ENCODE results near the gene SPHK1.

The SPHK1 gene

DNA sequence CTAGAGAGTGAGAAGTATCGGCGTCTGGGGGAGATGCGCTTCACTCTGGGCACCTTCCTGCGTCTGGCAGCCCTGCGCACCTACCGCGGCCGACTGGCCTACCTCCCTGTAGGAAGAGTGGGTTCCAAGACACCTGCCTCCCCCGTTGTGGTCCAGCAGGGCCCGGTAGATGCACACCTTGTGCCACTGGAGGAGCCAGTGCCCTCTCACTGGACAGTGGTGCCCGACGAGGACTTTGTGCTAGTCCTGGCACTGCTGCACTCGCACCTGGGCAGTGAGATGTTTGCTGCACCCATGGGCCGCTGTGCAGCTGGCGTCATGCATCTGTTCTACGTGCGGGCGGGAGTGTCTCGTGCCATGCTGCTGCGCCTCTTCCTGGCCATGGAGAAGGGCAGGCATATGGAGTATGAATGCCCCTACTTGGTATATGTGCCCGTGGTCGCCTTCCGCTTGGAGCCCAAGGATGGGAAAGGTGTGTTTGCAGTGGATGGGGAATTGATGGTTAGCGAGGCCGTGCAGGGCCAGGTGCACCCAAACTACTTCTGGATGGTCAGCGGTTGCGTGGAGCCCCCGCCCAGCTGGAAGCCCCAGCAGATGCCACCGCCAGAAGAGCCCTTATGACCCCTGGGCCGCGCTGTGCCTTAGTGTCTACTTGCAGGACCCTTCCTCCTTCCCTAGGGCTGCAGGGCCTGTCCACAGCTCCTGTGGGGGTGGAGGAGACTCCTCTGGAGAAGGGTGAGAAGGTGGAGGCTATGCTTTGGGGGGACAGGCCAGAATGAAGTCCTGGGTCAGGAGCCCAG lies 2.8 kb downstream of the SPHK1 start:
- no peak overlapping the region for H3K27ac Mint-ChIP-seq
- peaks cover 15% of the 10 kb centered on the region for H3K4me1 Mint-ChIP-seq
- no peaks in the 10 kb centered on the region for H3K9me3 Mint-ChIP-seq
- peaks cover 2% of the 10 kb centered on the region for H3K27me3 Mint-ChIP-seq
- DNase-seq = no peak
- ATAC-seq = no peak
- peaks cover 4% of the 10 kb centered on the region for H3K36me3 Mint-ChIP-seq (ENCODE audit: low read depth)
- no peak overlapping the region for H3K4me3 Mint-ChIP-seq

DNA sequence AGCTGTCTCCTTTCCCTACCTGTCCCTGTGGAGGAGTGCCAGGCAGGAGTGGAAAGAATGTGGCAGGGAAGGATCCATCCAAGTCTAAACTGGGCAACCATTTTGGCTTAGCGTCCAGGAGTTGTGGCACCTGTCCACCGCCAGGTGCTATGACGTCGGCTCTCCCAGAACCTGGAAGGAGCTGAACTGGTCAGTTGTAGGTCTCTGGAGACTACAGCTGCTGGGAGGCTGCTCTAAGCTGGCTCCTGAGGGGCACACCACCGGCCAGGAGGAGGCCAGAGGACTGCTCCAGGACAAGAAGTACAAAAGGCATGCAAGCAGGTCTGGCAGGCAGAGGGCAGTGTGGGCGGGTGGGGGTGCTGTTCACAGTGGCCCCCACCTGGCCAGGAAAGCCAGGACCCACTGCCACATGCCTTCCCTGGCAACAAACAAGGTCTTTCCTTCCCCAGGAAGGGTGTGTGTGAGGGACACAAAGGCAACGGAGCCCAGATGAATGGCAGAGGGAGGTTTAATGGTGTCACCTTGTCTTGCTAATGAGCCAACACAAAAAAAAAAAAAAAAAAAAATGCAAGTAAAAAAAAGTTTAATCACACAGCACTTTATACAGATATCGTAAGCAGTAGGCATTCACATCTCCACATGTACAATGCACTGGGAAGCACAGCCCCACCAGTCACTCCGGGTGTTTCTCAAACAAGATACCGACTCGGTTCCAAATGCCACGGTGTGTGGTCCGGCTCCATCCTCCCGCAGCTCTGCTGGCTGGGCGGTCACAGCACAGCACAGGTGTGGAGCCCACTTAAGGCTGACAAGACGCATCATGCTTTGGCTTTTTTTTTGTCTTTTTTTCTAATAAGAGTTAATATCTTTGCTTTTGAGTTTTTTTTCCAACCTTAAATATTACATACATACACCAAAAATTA lies 4.8 kb downstream of the SPHK1 start:
- Mint-ChIP-seq H3K4me1 (peaks cover 10% of the 10 kb centered on the region), H3K9me3 (no peaks in the 10 kb centered on the region), H3K27me3 (no peaks in the 10 kb centered on the region), H3K27ac (no peak overlapping the region), H3K4me3 (no peak overlapping the region), H3K36me3 (ENCODE audit: low read depth) (peaks cover 10% of the 10 kb centered on the region)
- ATAC-seq (no peak), DNase-seq (no peak)

DNA sequence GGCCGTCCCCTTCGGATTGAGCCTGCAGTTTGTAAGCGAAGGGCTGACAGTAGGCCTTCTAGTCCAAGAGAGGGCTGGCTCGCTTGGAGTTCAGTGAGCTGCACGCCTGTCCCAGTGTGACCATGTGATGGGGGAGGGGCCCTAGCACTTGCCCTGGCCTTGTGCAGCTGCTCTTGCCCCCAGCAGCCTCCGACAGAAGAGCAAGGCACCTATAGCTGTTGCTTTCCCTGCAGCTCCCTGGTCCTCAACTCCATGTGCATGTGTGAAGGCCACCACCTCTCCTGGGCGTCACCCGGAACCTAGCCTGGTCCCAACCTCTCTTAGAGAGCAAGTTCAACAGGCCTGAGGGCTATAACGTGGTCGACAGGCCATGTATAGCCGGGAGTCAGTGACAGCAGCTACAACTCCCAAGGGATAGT lies 5.6 kb downstream of the SPHK1 start:
- Mint-ChIP-seq H3K27ac (no peak overlapping the region), H3K4me1 (peaks cover 10% of the 10 kb centered on the region), H3K4me3 (no peak overlapping the region), H3K9me3 (no peaks in the 10 kb centered on the region), H3K27me3 (no peaks in the 10 kb centered on the region), H3K36me3 (ENCODE audit: low read depth) (peaks cover 11% of the 10 kb centered on the region)
- ATAC-seq (no peak), DNase-seq (no peak)

DNA sequence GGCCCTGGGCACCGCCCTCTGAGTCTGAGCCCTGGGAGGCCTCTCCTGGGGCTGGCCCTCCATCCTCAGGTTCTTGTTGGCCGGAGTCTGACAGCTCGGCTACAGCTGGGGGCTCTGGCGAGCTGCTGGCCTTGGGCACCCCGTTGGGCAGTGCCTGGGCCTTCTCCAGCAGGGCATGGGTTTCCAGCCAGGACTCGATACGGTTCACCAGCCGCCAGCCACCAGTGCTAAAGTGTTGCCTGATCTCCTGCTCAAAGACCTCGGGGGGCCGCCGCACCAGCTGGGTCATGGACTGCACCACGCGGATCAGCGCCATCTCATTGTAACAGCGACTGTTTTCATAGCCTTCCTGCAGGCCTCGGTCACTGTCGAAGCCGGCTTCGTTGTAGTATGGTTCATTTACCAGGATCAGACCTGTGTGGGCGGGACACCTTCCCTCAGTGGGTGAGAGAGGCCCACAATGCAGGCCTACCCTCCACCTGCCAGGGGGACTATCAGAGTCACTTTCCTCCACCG lies 6.8 kb downstream of the SPHK1 start:
- DNase-seq = no peak
- no peaks in the 10 kb centered on the region for H3K9me3 Mint-ChIP-seq
- ATAC-seq = no peak
- H3K4me3 Mint-ChIP-seq = no peak overlapping the region
- no peak overlapping the region for H3K27ac Mint-ChIP-seq
- H3K4me1 Mint-ChIP-seq = peaks cover 4% of the 10 kb centered on the region
- H3K36me3 Mint-ChIP-seq (ENCODE audit: low read depth) = peaks cover 11% of the 10 kb centered on the region
- H3K27me3 Mint-ChIP-seq = no peaks in the 10 kb centered on the region

DNA sequence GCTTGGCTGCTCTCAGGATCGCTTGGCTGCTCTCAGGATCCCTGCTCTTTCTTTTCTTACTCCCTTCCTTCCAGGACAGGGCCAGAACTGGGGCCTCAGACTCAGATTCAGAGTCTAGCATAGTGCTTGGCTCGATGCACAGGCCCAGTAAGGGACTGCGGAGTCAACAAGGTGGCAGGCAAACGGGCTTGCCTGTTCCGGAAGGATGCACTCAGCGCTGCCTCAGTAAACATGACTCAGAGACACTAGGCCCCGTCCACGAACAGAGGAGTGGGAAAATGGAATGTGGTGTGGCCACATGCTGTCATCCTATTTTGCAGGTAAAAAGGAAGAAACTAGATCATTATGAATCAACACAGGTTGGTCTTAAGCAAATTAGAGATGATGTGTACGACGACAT lies 9.8 kb downstream of the SPHK1 start:
- Mint-ChIP-seq H3K27ac (no peak overlapping the region), H3K4me1 (no peaks in the 10 kb centered on the region), H3K4me3 (no peak overlapping the region), H3K36me3 (ENCODE audit: low read depth) (peaks cover 22% of the 10 kb centered on the region), H3K9me3 (no peaks in the 10 kb centered on the region), H3K27me3 (no peaks in the 10 kb centered on the region)
- ATAC-seq (no peak), DNase-seq (no peak)

DNA sequence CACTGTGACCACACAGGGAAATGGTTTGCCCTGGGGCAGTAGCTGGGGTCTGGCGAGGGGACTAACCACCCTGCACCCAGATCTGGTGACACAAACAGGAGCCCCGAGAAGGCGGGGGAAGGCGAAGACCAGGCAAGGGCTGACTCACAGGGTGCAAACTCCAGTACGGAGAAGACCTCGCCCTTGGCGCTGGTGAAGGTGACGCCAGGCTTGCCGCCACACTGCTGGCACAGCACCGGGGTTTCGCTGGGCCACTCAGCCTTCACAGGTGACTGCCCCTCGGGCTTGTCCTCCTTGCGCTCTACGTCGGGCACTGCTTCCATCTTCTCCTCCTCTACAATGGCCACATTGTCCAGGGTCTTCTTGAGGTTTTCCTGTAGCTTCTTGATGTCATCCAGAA lies 11.6 kb downstream of the SPHK1 start:
- no peak overlapping the region for H3K4me3 Mint-ChIP-seq
- no peaks in the 10 kb centered on the region for H3K9me3 Mint-ChIP-seq
- no peak overlapping the region for H3K27ac Mint-ChIP-seq
- DNase-seq (no peak), ATAC-seq (no peak)
- no peaks in the 10 kb centered on the region for H3K27me3 Mint-ChIP-seq
- H3K4me1 Mint-ChIP-seq = no peaks in the 10 kb centered on the region
- peaks cover 25% of the 10 kb centered on the region for H3K36me3 Mint-ChIP-seq (ENCODE audit: low read depth)

DNA sequence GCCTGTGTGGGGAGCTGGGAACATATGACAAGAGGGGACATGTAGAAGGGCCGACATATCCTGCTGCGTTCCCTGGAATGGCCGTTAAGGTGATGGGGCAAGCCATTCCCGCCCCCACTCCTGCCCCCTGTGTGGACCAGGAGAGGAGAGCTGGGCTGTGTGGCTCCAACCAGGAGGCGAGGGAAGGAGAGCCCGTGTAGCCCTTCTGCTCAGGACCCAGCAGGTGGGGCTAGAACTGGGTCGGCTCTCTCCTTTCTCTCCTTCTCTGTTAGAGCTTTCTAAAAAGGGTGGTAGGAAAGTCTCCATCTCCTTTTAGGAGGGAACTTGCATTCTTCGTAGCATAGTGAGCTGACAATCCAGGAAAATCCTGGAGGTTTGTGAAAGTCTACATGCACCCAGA lies 12.8 kb downstream of the SPHK1 start:
- Mint-ChIP-seq H3K4me3 (no peak overlapping the region), H3K27me3 (no peaks in the 10 kb centered on the region), H3K9me3 (no peaks in the 10 kb centered on the region), H3K27ac (no peak overlapping the region), H3K36me3 (ENCODE audit: low read depth) (peaks cover 31% of the 10 kb centered on the region), H3K4me1 (no peaks in the 10 kb centered on the region)
- ATAC-seq (no peak), DNase-seq (no peak)

DNA sequence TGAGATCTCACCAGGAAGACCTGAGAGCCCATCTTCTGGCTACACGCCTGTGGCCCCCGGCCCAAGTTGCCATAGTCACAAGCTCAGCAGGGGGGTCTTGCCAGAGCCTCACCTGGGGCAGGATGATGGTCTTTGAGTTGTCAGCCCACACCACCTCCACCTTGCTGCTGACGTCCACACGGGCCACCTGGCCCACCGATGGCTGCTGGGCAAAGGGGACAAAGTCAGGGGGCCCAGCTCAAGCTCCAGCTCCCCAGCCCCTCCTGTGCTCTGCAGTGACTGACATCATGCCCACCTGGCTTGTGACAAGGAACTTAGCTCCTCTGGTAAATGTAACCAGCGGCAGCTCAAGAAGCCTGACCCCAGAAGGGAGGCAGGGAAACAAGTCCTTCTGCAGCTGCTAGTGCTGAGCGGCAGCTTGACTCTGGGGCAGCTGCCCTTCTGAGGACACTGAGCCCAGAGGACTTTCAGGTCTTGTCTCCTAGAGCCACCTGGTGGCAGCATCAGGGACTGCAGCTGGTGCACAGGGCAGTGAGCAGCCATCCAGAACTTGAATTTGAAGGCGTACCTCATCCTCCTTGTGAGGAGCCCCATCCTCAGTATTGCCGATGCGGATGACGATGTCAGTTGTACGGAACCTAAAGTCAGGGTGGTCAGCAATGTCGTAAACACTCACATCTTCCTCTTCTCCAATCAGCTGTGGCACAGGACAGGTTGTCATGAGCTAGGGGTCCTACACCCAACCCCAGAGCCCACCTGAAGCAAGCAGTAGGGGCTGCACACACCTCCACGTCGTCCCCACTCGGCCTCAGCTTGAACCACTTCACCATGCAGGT lies 13.5 kb downstream of the SPHK1 start:
- Mint-ChIP-seq H3K36me3 (ENCODE audit: low read depth) (peaks cover 37% of the 10 kb centered on the region), H3K27ac (no peak overlapping the region), H3K9me3 (no peaks in the 10 kb centered on the region), H3K4me3 (no peak overlapping the region), H3K27me3 (no peaks in the 10 kb centered on the region), H3K4me1 (no peaks in the 10 kb centered on the region)
- ATAC-seq = peak; percentile 76
- peak; percentile 85 for DNase-seq

DNA sequence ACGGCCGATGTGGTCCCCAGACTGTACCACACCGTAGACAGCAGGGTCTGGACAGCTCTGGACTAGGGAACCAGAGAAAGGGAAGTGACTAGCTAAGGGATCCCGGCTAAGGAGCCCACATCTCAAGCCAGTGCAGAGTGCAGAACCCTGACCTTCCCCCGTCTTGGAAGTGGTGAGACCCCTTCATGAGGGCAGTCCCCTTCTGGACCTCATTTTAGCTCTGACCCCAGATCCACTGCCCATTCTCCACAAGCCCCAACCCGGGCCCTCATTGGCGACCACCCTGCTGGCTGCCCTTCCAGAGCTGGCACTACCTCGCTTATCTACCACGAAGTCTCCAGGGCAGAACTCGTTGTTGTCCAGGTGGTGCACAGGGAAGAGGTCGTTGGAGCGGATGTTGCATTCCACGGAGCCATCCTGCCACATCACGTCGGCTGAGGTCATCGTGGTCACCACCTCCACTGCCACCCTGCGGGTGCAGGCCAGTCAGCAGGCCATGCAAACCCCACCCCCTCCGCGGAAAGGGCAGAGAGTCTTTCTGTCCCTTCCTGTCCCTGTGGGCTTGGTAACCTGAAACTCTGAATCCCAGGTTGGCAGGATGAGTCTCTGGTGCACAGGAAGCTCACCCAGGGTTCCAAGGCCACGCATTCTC lies 14.2 kb downstream of the SPHK1 start:
- Mint-ChIP-seq H3K4me1 (no peaks in the 10 kb centered on the region), H3K27ac (no peak overlapping the region), H3K9me3 (no peaks in the 10 kb centered on the region), H3K36me3 (ENCODE audit: low read depth) (peaks cover 36% of the 10 kb centered on the region), H3K27me3 (no peaks in the 10 kb centered on the region), H3K4me3 (no peak overlapping the region)
- no peak for DNase-seq
- no peak for ATAC-seq

DNA sequence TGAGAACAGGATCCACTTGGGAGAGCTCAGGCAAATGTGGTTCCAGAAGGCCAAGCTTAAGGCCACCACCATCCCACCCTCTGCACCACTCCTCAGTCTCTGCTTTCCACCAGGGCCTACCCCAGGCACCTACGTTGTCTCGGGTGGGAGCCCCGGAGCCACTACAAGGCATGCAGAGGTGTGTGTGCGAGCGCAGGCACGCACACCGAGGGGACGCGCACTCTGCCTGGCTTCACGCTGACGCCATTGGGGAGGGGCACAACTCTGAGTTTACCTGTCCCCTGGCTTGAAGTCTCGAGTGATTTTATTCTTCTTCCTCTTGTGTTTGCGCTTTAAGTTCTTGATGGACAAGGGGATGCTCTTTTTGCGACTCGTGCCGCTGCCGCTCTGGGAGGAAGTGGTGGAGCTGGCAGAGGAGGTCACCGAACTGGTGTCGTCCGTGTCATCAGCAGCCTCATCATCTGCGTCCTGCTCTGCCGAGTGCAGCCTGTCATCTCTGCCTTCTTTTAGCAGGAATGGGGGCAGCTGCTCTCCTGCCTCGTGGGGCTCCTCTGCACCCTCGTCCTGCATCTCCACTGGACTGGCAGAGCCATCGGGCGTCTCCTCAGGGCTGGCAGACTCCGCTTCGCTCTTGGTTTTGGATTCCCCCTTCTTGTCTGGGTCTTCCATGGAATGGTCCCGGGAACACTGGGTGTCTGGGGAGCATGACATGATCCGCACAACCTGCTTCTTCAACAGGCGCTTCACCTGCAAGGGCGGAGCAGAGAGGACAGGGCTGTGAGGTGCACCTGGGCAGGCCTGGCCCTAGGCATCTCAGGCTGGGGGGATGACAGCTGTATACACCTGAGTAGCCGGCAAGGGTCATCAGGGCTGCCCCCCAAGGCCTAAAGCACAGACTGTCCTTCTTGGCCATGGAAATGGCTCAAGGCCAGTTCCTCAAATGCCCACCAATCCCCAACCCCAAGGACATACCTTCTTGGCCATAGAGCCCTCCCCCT lies 15.1 kb downstream of the SPHK1 start:
- Mint-ChIP-seq H3K4me3 (no peak overlapping the region), H3K36me3 (ENCODE audit: low read depth) (peaks cover 39% of the 10 kb centered on the region), H3K27ac (no peak overlapping the region)

DNA sequence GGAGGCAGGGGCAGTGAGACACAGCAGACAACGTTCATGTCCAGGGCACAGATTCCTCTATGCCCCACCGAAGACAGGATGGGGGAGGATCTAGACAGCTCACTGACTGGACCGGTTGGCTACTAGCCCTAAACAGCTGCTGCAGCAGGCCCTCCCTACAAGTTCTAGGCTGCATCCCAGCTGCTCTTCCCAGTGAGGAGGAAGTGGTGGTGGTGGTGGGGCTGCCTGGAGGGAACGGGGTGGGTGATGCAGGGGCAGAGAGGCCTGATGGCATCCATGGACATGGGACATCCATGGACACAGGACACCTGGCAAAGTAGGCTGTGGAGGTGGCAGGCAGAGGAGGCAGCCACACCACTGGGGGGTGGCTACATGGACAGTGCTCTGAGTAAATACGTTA lies 18.3 kb downstream of the SPHK1 start:
- Mint-ChIP-seq H3K4me1 (peaks cover 4% of the 10 kb centered on the region), H3K4me3 (no peak overlapping the region), H3K9me3 (no peaks in the 10 kb centered on the region), H3K27ac (no peak overlapping the region), H3K27me3 (no peaks in the 10 kb centered on the region), H3K36me3 (ENCODE audit: low read depth) (peaks cover 36% of the 10 kb centered on the region)
- ATAC-seq (no peak), DNase-seq (no peak)

More for the DNA sequence above, 15.1 kb downstream of the SPHK1 start:
- H3K4me1 Mint-ChIP-seq = no peaks in the 10 kb centered on the region
- no peaks in the 10 kb centered on the region for H3K27me3 Mint-ChIP-seq
- no peak for ATAC-seq
- no peaks in the 10 kb centered on the region for H3K9me3 Mint-ChIP-seq
- DNase-seq = no peak

DNA sequence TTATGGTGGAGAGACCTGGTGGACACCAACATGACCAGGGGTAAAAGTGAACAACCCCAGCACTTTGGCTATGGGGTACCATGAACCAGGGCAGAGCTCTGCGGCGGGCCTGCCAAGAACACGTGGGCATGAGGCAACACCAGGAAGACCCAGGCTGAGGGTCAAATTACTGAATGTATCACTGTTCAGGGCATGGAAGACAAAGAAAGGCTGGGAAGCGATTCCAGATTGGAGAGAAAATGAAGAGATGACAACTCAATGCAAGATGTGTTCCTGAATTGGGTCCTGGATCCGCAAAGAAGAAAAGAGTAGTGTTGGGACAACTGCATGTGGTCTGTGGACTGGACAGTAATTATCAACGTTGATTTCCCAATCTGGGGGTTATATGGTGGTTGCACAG lies 19.8 kb downstream of the SPHK1 start:
- H3K4me1 Mint-ChIP-seq = peaks cover 9% of the 10 kb centered on the region
- H3K9me3 Mint-ChIP-seq = no peaks in the 10 kb centered on the region
- no peak overlapping the region for H3K27ac Mint-ChIP-seq
- no peaks in the 10 kb centered on the region for H3K27me3 Mint-ChIP-seq
- no peak for ATAC-seq
- DNase-seq = no peak
- H3K36me3 Mint-ChIP-seq (ENCODE audit: low read depth) = peaks cover 27% of the 10 kb centered on the region
- no peak overlapping the region for H3K4me3 Mint-ChIP-seq

DNA sequence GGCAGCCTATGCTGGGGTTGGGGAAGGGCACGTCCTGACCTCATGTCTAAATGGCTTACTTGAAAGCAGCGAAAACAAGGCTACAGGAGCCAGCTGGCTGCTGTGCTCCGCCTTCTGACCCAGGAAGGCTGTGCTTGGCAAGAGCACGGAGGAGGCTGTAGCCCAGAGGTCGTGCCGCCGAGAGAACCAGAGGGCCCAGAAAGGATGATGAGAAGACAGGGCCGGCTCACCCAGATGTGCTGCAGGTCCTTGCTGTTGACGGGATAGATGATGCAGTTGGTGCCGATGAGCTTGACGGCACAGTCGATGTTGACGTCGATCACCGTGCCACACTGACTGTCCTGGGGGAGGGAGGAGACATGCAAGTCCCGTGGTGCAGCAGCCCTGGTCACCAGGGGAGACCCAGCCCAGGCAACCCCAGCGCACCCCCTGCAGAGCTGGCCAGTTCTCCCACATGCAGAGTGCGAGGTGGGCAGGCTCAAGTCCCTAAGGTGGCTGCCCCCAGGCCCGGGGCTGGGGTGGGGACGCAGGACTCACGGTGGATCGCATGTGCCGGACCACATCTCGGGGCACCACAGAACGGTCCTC lies 20.7 kb downstream of the SPHK1 start:
- Mint-ChIP-seq H3K27ac (no peak overlapping the region), H3K4me1 (peaks cover 9% of the 10 kb centered on the region), H3K36me3 (ENCODE audit: low read depth) (peaks cover 25% of the 10 kb centered on the region), H3K27me3 (no peaks in the 10 kb centered on the region), H3K9me3 (no peaks in the 10 kb centered on the region), H3K4me3 (no peak overlapping the region)
- DNase-seq = no peak
- no peak for ATAC-seq

All from activated naive CD8-positive, alpha-beta T cell treated with anti-CD3 and anti-CD28 coated beads, Interleukin-2, amount 50 U/mL, for 24 hours (primary cell).